ENCODE results near the gene TRA2B. TPM values are rescaled to one million over a fixed set of nuclear protein-coding genes. Genes with fewer than 3 reads are reported as not detected.

The TRA2B gene
- total RNA-seq (2021) = 214 to 240 TPM (median 236 TPM) in 3 replicates
- Bru-seq, nascent RNA = percentile 100 among the genes with signal in this experiment
- long read RNA-seq, experiment 1, full-length matches to known transcripts = 461 of 525 reads
- long read RNA-seq, experiment 1, partial matches to known transcripts = 19 of 525 reads
- long read RNA-seq, experiment 1, other reads (novel, unspliced or antisense) = 45 of 525 reads
- long read RNA-seq, experiment 2, full-length matches to known transcripts = 233 of 362 reads
- long read RNA-seq, experiment 2, partial matches to known transcripts = 53 of 362 reads
- long read RNA-seq, experiment 2, other reads (novel, unspliced or antisense) = 76 of 362 reads
- long read RNA-seq, experiment 3, transcript TRA2B-205 (9 exons, 2,952 nt) = major isoform, 304 of 395 reads
- long read RNA-seq, experiment 3, transcript TRA2B-203 (8 exons, 976 nt) = minor isoform, 10 of 395 reads
- long read RNA-seq, experiment 3, transcript TRA2B-206 (10 exons, 1,697 nt) = minor isoform, 16 of 395 reads
- long read RNA-seq, experiment 3, partial matches to known transcripts = 37 of 395 reads
- long read RNA-seq, experiment 3, other reads (novel, unspliced or antisense) = 25 of 395 reads

DNA sequence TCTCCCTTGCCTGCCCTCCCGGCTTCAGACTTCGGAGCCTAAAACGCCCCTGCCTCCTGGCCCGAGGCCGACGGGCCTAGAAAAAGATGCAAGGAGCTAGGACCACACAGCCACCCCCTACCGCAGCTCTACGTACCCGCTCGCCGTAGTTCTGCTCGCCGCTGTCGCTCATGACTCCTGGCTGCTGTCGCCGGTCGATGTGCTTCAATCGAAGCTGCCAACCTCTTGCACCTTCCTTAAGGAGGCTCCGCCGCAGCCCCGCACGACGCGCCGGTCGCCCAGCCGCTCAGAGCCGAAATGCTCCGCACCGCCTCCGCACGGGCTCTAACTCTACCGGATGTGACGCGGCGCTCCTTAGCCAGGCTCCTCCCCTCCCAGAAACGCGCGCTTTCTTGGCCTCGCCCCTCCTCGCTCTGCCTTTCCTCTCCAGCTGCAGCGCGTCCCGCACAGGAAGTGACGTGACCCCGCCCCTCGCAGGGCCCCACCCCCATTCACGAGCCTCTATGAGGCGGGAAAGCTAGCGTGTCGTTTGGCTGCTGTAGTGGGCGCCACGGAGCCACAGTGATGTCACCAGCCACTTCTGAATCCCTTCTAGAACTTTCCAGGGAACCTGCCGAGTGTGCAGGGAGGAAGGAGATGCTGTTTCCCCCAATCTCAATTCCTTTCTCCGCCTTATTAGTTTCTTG lies at the start of gene TRA2B:
Gene TRA2B, minus strand, starts transcription at position 326 of the 686 bp plus-strand sequence. Its CDS starts 154 bp downstream, at position 172.
- CTCF ChIA-PET = interaction anchor here (0.6 to 1.1 kb wide), 2 partner anchors 14 to 278 kb away, joined by 3 read pairs; no protein-coding TSS in a partner anchor
- Mint-ChIP-seq H3K4me3 (peak within 1 kb of the TSS; percentile 100), H3K27me3 (ENCODE audit: low read depth) (peaks cover 11% of the 10 kb centered on the region), H3K9me3 (peaks cover 4% of the 10 kb centered on the region), H3K36me3 (peaks cover 39% of the 10 kb centered on the region), H3K27ac (peak within 1 kb of the TSS; percentile 100), H3K4me1 (peaks cover 28% of the 10 kb centered on the region)
- ATAC-seq (peak; percentile 93), DNase-seq (ENCODE audit: low spot score) (peak; percentile 98)
- POLR2A ChIA-PET = interaction anchor here (0.6 to 1.8 kb wide), 16 partner anchors 10 to 352 kb away, joined by 3 to 13 read pairs (median 4); partner anchors contain the start of genes ETV5, IGF2BP2 and SENP2
- peak; percentile 89 for TF ChIP-seq TEAD4 (CRISPR knock-in tag; IDR thresholded peaks at IDR 0.05)
- TF ChIP-seq, protein P1, sequence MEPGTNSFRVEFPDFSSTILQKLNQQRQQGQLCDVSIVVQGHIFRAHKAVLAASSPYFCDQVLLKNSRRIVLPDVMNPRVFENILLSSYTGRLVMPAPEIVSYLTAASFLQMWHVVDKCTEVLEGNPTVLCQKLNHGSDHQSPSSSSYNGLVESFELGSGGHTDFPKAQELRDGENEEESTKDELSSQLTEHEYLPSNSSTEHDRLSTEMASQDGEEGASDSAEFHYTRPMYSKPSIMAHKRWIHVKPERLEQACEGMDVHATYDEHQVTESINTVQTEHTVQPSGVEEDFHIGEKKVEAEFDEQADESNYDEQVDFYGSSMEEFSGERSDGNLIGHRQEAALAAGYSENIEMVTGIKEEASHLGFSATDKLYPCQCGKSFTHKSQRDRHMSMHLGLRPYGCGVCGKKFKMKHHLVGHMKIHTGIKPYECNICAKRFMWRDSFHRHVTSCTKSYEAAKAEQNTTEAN (CRISPR knock-in tag; IDR thresholded peaks at IDR 0.05) = peak; percentile 92
- no peak for TF ChIP-seq HMGXB4 (CRISPR knock-in tag; IDR thresholded peaks at IDR 0.05)
- TF ChIP-seq FOXP1 (CRISPR knock-in tag; IDR thresholded peaks at IDR 0.05; ENCODE audit: borderline replicate concordance) = peak; percentile 89
- 0 out of 2 replicates have a peak, but pooled peaks have one; percentile 1 for TF ChIP-seq PRRX2 (CRISPR knock-in tag; IDR thresholded peaks at IDR 0.05)
- peak; percentile 55; the same call in 1 of the 2 replicates for TF ChIP-seq USF1 (CRISPR knock-in tag; IDR thresholded peaks at IDR 0.05)
- TF ChIP-seq, protein P2, sequence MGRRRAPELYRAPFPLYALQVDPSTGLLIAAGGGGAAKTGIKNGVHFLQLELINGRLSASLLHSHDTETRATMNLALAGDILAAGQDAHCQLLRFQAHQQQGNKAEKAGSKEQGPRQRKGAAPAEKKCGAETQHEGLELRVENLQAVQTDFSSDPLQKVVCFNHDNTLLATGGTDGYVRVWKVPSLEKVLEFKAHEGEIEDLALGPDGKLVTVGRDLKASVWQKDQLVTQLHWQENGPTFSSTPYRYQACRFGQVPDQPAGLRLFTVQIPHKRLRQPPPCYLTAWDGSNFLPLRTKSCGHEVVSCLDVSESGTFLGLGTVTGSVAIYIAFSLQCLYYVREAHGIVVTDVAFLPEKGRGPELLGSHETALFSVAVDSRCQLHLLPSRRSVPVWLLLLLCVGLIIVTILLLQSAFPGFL (CRISPR knock-in tag; IDR thresholded peaks at IDR 0.05; ENCODE audit: borderline replicate concordance) = no peak
- TF ChIP-seq, protein P3, sequence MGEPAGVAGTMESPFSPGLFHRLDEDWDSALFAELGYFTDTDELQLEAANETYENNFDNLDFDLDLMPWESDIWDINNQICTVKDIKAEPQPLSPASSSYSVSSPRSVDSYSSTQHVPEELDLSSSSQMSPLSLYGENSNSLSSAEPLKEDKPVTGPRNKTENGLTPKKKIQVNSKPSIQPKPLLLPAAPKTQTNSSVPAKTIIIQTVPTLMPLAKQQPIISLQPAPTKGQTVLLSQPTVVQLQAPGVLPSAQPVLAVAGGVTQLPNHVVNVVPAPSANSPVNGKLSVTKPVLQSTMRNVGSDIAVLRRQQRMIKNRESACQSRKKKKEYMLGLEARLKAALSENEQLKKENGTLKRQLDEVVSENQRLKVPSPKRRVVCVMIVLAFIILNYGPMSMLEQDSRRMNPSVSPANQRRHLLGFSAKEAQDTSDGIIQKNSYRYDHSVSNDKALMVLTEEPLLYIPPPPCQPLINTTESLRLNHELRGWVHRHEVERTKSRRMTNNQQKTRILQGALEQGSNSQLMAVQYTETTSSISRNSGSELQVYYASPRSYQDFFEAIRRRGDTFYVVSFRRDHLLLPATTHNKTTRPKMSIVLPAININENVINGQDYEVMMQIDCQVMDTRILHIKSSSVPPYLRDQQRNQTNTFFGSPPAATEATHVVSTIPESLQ (CRISPR knock-in tag; IDR thresholded peaks at IDR 0.05) = 0 out of 2 replicates have a peak, but pooled peaks have one; percentile 59
- TF ChIP-seq, protein P4, sequence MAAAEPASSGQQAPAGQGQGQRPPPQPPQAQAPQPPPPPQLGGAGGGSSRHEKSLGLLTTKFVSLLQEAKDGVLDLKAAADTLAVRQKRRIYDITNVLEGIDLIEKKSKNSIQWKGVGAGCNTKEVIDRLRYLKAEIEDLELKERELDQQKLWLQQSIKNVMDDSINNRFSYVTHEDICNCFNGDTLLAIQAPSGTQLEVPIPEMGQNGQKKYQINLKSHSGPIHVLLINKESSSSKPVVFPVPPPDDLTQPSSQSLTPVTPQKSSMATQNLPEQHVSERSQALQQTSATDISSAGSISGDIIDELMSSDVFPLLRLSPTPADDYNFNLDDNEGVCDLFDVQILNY (CRISPR knock-in tag; IDR thresholded peaks at IDR 0.05) = peak; percentile 96
- TF ChIP-seq, protein P5, sequence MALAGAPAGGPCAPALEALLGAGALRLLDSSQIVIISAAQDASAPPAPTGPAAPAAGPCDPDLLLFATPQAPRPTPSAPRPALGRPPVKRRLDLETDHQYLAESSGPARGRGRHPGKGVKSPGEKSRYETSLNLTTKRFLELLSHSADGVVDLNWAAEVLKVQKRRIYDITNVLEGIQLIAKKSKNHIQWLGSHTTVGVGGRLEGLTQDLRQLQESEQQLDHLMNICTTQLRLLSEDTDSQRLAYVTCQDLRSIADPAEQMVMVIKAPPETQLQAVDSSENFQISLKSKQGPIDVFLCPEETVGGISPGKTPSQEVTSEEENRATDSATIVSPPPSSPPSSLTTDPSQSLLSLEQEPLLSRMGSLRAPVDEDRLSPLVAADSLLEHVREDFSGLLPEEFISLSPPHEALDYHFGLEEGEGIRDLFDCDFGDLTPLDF (CRISPR knock-in tag; IDR thresholded peaks at IDR 0.05) = peak; percentile 90
- no peak for TF ChIP-seq ZNF121 (CRISPR knock-in tag; IDR thresholded peaks at IDR 0.05)
- peak; percentile 76 for TF ChIP-seq ATF1 (CRISPR knock-in tag; IDR thresholded peaks at IDR 0.05)
- TF ChIP-seq, protein P6, sequence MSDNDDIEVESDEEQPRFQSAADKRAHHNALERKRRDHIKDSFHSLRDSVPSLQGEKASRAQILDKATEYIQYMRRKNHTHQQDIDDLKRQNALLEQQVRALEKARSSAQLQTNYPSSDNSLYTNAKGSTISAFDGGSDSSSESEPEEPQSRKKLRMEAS (CRISPR knock-in tag; IDR thresholded peaks at IDR 0.05) = peak; percentile 96
- TF ChIP-seq, protein P7, sequence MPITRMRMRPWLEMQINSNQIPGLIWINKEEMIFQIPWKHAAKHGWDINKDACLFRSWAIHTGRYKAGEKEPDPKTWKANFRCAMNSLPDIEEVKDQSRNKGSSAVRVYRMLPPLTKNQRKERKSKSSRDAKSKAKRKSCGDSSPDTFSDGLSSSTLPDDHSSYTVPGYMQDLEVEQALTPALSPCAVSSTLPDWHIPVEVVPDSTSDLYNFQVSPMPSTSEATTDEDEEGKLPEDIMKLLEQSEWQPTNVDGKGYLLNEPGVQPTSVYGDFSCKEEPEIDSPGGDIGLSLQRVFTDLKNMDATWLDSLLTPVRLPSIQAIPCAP (CRISPR knock-in tag; IDR thresholded peaks at IDR 0.05) = peak; percentile 93; the same call in 1 of the 2 replicates
- no peak for TF ChIP-seq ZSCAN18 (CRISPR knock-in tag; IDR thresholded peaks at IDR 0.05)
- TF ChIP-seq KAT7 (CRISPR knock-in tag; IDR thresholded peaks at IDR 0.05; ENCODE audit: borderline replicate concordance) = no peak
- TF ChIP-seq ZNF512 (CRISPR knock-in tag; IDR thresholded peaks at IDR 0.05; ENCODE audit: borderline replicate concordance) = no peak
- no peak for TF ChIP-seq GTF2I (CRISPR knock-in tag; conservative IDR thresholded peaks at IDR 0.05)
- TF ChIP-seq HMGA2 (CRISPR knock-in tag; IDR thresholded peaks at IDR 0.05) = 0 out of 2 replicates have a peak, but pooled peaks have one; percentile 27
